ENCODE results near the gene SPINT3.
"Not testable (repeated sequence)": the region's sequence is repeated elsewhere in the genome, so short reads cannot be mapped to it uniquely, and the experiment has no call there.

The SPINT3 gene

DNA sequence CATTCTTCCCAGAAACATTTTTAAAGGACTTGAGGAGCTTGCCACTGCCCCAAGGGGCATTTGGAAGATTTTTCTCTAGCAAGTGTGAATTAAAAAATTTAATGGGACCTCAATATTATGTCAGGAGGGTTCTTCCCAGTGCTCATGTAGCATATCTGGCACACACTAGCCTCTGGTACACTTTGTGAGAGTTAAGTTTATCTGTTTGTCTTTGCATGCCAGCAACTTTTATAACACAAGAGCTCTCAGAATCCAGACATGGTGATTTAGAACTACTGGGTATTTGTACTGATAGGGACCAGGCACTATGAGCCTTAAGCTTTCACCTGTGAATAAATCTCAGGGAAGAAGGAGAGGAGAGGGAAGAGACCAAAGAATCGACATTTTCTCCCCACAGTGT lies 12.9 kb downstream of the SPINT3 start:
- DNase-seq = no peak

DNA sequence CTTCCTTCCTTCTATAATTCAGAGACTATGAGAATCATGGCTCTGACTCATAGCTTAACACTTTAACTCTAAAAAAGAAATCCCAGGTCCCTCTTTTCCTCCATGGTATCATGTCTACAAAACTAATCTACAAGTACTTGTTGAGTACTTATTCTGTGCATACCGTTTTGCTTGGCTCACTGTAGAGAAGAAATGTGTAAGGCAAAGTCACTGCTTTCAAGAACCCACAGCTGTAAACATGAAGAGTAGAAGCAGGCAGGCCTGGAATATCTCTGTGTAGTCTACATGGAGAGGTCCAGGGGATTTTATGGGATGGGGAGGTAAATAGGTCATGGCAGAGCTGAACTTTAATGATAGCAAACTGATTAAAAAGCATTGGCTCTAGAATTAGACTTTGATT lies 13.8 kb downstream of the SPINT3 start:
- DNase-seq = no peak

DNA sequence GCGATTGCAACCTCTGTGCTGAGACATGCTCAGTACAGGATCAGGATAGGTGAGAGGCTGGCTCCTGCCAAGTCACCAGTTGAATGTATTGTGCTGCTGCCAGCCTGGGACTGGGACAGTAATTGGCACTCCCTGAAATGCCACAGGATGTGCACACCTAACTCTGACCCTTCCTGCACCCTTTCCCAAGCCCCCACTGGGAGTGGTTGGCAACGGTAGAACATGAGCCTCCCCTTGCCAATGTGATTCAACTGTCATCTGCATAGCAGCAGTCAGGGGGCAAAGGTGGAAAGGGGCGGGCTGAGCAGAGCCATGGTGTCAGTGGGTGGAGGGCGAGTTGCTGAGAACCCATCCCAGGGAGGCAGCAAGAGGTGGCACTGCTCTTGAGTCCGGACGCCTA lies 15.4 kb downstream of the SPINT3 start:
- DNase-seq = no peak

GRCh38 chr20:45497971-45498494 lies 17.4 kb downstream of the SPINT3 start:
- no peak for DNase-seq

GRCh38 chr20:45496166-45496565 lies 19.3 kb downstream of the SPINT3 start:
- DNase-seq = no peak

GRCh38 chr20:45495501-45495941 lies 19.9 kb downstream of the SPINT3 start:
- no peak for DNase-seq

DNA sequence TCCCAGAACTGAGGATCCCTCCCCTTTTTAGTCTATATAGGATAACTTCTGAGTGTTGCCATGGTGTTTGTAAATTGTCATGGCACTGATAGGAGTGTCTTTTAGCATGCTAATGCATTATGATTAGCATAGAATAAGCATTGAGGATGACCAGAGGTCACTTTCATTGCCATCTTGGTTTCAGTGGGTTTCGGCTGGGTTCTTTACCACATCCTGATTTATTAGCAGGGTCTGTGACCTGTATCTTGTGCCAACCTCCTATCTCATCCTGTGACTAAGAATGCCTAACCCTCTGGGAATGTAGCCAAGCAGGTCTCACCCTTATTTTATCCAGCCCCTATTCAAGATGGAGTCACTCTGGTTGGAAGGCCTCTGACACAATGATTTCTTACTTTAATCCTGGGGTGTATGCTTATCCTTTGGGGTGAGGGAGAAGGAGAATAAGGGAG lies 26.3 kb downstream of the SPINT3 start:
- DNase-seq = no peak

- no peak for DNase-seq
These were observed 28.2 kb downstream of the SPINT3 start for GRCh38 chr20:45487231-45487635.

DNA sequence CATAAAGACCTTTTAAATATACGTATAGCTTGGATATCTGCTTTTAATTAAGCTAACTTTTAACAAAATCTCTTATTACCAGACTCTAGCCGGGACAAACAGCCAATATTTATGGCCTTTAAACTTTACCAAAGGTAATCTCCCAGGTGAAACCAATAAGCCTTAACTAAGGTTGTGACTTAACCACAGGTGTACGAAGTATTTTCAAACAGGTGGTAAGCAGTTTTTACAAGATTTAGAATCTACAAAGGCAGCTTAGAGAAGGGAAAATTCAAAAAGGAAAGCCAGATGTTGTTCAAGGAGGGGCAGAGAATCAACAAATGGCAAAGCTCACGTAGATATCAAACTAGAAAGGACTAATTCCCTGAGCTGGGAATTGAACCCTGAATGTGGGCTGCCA lies 30.0 kb downstream of the SPINT3 start:
- no peak for DNase-seq

DNA sequence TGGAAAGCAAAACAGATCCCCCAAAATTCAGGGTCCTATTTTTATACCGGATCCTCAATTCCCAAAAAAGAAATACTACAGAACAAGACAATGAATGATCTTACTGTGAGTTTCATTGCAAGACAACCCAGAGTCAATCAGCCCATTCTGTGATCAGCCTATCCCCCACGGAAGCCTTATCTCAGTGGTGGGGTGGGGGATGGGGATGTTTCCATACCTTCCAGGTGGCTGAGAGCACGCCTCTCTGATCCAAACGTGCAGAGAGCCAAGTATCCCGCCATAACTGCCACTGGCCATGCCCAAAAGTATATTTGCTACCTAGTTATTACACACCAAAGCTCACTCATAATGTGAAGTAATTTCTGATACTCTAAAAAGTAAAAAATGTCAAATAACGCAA lies 30.7 kb downstream of the SPINT3 start:
- no peak for DNase-seq

GRCh38 chr20:45479822-45480221 lies 35.6 kb downstream of the SPINT3 start:
- no peak for DNase-seq

DNA sequence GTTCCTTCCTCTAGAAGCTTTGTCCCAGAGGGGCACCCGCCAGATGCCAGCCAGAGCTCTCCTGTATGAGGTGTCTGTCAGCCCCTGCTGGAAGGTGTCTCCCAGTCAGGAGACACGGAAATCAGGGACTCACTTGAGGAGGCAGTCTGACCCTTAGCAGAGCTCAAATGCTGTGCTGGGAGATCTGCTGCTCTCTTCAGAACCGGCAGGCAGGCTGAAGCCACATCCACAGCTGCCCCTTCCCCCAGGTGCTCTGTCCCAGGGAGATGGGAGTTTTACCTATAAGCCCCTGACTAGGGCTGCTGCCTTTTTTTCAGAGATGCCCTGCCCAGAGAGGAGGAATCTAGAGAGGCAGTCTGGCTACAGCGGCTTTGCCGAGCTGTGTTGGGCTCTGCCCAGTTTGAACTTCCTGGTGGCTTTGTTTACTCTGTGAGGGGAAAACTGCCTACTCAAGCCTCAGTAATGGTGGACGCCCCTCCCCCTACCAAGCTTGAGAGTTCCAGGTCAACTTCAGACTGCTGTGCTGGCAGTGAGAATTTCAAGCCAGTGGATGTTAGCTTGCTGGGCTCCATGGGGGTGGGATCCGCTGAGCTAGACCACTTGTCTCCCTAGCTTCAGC lies 37.8 kb downstream of the SPINT3 start:
- DNase-seq = not testable (repeated sequence)

- DNase-seq = not testable (repeated sequence)
These were observed 43.1 kb downstream of the SPINT3 start for GRCh38 chr20:45472286-45472685.

DNA sequence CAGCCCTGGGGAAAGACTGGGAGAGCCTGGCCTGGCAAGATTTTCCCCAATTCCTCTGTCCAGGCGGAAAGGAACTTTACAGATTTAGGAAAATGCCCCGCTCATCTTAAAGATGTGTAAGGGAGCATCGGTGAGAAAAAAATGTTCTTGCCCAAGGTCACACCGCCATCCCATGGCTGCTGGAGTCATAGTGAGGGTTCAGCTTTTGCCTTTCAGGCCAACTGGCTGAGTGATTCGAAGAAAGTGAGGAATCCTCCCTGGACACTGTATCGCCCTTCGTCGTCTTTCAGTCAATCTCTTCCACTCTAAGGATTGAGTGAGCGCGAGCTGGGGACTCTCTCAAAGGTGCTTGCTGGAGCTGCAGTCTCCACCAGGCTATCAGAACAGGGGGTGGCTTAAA lies 44.5 kb downstream of the SPINT3 start:
- peak; percentile 6 for DNase-seq

- no peak for DNase-seq
These were observed 45.0 kb downstream of the SPINT3 start for GRCh38 chr20:45470262-45470931.

GRCh38 chr20:45469336-45470261 lies 45.8 kb downstream of the SPINT3 start, which contains the start of gene WFDC2:
Gene WFDC2 (plus strand): TSS chr20:45469753. CDS start chr20:45469782, 29 bp downstream.
- DNase-seq = no peak

DNA sequence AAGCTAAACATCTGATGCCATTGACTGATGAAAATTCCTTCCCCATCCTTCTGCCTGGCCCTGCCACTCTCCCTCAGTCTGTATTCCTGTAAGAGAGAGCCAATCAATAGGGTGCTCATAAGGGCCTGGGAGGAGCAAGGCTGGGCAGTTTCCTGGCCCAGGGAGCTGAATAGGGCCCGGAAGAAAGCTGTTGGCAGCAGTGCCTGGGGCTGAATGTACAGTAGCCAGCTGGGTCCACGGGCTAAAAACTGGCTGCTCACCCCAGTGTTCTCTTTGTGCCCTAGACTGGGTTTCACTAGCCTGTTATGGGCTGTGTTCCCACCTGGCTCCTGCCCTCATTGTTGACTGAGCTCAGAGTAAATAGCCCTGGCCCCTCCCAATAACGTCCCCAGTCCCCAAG lies 47.6 kb downstream of the SPINT3 start:
- no peak for DNase-seq

GRCh38 chr20:45467172-45467571 lies 48.2 kb downstream of the SPINT3 start:
- no peak for DNase-seq

DNA sequence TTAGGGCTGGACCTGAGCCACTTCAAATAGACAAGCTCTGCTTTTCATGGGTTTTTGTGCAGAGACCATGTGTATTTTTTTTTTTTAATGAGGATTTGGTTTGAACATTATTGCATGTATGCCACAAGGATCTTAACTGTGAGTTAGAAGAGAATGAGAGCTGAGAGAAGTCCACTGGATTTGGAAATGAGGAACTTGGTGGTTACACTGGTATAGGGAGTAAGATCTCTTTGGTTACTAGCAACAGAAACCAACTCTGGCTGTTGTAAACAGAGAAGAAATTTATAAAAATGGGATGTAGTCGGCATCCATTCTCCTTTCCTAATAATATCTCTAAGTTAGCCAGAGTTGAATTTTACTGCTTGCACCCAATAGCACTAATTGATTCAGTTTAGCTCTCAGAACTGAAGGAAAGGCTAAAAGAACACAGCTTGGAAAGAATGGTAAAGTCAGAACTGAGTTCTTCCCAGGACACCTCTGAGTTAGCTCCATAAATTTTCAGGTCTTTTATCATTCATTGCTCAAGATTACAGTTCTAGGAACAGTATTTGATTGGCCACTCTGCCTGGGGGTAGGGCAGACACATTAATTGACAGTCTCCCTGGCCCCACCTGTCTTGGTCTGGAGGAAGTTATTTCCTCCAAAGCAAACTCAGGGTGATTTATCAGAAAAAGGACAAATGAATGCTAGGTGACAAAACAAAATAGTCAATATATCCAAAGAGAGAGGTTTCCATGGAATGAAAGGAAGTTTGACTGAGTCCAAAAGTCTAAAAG lies 49.7 kb downstream of the SPINT3 start:
- no peak for DNase-seq

- no peak for DNase-seq
These were observed 51.7 kb downstream of the SPINT3 start for GRCh38 chr20:45463709-45464108.

GRCh38 chr20:45462711-45463509 lies 52.5 kb downstream of the SPINT3 start:
- no peak for DNase-seq
